GM18505 (cell line): ENCODE data around the gene KDM1B.
A peak's percentile ranks its signal among the peaks of the same experiment; 100 is the strongest.

Experiments
- ATAC-seq: cut with Tn5 transposase; IDR thresholded peaks from one replicate; pipeline ENCODE4 v1.9.1; 2021; ENCODE audit not compliant: unreplicated experiment
- POLR2A ChIP-seq: IDR thresholded peaks from 4 replicates; pipeline ENCODE4 v1.6.1; 2011; ENCODE audit warnings: borderline replicate concordance; ENCODE audit not compliant: insufficient read depth, insufficient read length; ENCODE audit errors: extremely low read depth

Gene KDM1B, protein sequence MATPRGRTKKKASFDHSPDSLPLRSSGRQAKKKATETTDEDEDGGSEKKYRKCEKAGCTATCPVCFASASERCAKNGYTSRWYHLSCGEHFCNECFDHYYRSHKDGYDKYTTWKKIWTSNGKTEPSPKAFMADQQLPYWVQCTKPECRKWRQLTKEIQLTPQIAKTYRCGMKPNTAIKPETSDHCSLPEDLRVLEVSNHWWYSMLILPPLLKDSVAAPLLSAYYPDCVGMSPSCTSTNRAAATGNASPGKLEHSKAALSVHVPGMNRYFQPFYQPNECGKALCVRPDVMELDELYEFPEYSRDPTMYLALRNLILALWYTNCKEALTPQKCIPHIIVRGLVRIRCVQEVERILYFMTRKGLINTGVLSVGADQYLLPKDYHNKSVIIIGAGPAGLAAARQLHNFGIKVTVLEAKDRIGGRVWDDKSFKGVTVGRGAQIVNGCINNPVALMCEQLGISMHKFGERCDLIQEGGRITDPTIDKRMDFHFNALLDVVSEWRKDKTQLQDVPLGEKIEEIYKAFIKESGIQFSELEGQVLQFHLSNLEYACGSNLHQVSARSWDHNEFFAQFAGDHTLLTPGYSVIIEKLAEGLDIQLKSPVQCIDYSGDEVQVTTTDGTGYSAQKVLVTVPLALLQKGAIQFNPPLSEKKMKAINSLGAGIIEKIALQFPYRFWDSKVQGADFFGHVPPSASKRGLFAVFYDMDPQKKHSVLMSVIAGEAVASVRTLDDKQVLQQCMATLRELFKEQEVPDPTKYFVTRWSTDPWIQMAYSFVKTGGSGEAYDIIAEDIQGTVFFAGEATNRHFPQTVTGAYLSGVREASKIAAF

GRCh38 chr6:18155150-18155863 lies at the start of gene KDM1B:
KDM1B (plus strand) TSS chr6:18155422; CDS start chr6:18159896, 4,474 bp downstream.
- peak; percentile 84 for ATAC-seq
- peak; percentile 56 for TF ChIP-seq POLR2A

DNA sequence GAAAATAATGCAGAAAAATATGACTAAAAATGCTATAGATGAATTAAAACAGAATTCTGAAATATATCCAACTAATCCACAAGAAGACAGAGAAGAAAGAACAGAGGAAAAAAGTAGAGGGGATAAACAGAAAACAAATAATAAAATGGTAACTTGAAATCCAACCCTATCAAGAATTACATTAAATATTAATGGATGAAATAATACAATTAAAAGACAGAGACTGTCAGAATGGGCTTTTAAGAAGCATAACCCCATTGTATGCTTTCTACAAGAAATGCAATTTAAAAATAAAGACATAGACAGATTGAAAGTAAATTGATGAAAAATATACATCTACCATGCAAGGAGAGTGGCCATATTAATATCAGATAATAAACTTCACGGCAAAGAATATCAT lies 48.2 kb upstream of the KDM1B start:
- no peak for TF ChIP-seq POLR2A
- no peak for ATAC-seq

- ATAC-seq = no peak
- no peak for TF ChIP-seq POLR2A
Measured at GRCh38 chr6:18110162-18110561, 45.1 kb upstream of the KDM1B start.

DNA sequence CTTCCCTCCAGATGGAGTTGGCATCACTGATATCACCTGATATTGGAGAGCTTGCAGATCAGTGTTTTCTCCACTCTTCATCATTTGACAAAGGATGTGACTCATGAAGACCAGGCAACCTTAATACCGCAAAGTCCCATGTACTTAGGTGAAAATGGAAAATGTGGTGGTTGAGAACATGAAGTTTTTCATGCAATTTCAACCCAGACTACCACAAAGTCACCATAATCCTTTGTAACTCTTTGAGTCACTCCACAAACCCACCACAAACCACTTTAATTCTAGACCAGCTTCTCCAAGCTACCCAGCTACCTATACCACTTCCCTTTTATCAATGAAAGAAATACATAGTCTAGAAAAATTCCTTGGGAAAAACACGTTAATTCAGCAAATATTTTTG lies 39.9 kb upstream of the KDM1B start:
- TF ChIP-seq POLR2A = no peak
- ATAC-seq = no peak

DNA sequence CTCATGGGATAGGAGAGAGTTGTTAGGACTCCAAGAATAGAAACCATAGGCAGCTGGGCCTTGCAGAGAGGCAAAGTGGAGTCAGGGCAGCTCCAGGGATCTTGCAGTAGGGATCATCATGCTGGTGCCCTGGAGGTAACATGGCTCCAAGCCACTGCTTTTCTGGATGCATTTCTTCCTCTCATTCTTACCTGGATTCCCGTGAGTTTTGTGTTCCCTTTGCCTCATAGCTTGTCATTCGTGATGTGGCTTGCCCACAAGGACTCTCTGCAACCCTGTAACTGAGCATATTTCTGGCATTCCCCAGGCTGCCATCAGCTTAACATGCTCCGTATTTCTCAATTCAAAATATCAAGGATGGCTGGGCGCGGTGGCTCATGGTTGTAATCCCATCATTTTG lies 38.1 kb upstream of the KDM1B start:
- no peak for ATAC-seq
- TF ChIP-seq POLR2A = no peak

GRCh38 chr6:18118330-18118729 lies 36.9 kb upstream of the KDM1B start:
- TF ChIP-seq POLR2A = no peak
- ATAC-seq = no peak

- ATAC-seq = no peak
- TF ChIP-seq POLR2A = no peak
Measured at GRCh38 chr6:18119236-18119635, 36.0 kb upstream of the KDM1B start.

GRCh38 chr6:18121580-18122127 lies 33.6 kb upstream of the KDM1B start:
- TF ChIP-seq POLR2A = no peak
- no peak for ATAC-seq

DNA sequence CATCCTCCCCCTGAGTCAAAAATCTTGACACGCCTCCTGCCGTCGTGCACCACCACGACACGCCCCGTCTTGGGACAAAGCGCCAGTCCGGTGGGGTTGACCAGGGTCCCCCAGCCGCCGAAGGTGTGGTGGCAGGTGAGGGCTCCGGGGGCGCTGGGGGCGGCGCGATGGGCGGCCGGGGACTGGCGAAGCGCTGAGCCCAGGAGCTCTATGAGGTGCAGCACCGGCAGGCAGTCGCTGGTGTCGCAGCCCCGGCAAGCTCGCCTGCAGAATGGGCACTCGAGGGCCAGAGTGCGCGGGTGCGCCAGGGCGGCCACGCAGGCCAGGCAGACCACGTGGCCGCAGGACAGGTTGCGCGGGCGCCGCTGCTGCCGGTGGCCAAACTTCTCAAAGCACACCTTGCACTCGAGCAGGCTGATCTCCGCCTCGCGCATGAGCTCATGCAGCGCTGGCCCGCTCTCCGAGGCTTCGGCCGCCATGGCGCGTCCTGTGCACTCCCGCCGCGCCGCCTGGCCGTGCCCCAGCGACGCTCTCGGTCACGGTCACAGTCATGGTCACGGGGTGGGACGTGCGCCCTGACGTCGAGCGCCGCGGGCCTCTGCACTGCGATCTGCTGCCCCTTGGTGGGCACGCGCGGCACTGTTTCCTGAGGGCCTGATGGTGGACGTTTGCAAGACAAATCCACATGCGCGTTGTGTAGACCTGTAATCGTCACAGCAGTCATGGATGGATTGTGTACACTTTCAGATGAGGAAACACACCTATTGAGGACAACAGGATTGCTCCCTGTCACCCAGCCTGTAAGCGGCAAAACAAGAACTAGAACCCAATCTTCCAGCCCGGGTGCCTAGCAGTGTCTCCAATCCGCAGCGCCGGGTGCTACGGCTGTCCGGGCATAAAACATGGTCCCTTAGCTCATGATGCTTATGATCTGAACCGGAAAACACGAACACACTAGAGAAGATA lies 32.8 kb upstream of the KDM1B start, which contains the start of gene NHLRC1:
Gene NHLRC1, minus strand, starts transcription at position 550 of the 966 bp plus-strand sequence. Its CDS starts 71 bp downstream, at position 479.
- peak; percentile 41 for TF ChIP-seq POLR2A
- ATAC-seq = peak; percentile 97

- ATAC-seq = no peak
- TF ChIP-seq POLR2A = no peak
Measured at GRCh38 chr6:18126121-18126520, 29.1 kb upstream of the KDM1B start.

- TF ChIP-seq POLR2A = no peak
- no peak for ATAC-seq
Measured at GRCh38 chr6:18132346-18132745, 22.9 kb upstream of the KDM1B start.

DNA sequence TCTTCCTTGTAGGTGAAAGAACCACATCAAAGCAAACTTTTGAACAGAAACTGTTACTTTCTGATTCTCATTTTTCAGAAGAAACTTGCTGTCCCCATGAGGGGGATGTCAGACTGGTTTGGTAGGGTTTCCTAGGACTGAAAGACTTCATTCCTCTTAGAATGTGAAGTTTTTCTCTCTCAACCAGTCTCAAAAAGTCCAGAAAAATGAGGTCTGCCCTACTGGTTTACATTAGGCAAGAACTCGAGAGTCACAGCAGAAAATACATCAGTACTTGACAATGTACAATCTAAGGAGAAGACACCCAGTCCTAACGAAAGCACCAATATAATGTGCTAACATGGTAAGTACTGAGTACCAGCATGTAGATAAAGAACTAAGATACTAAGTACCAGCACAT lies 20.1 kb upstream of the KDM1B start:
- no peak for TF ChIP-seq POLR2A
- no peak for ATAC-seq
